ENCODE results near the gene RARS1.
A peak's percentile ranks its signal among the peaks of the same experiment; 100 is the strongest.

RARS1 gene

GRCh38 chr5:168486136-168486879, at the start of gene RARS1:
Gene RARS1, plus strand, starts transcription at chr5:168486471. Its CDS starts 28 bp downstream, at chr5:168486499.
- DNase-seq, result peak; percentile 32

GRCh38 chr5:168438349-168438748, 47.9 kb upstream of the RARS1 start:
- DNase-seq, result no peak

- DNase-seq, result no peak
Measured at GRCh38 chr5:168443533-168443932, 42.7 kb upstream of the RARS1 start.

- DNase-seq, result no peak
Measured at GRCh38 chr5:168443950-168444700, 42.1 kb upstream of the RARS1 start.

- no peak for DNase-seq
Measured at GRCh38 chr5:168446983-168447619, 39.2 kb upstream of the RARS1 start.

GRCh38 chr5:168447808-168448207, 38.5 kb upstream of the RARS1 start:
- no peak for DNase-seq

GRCh38 chr5:168449166-168449565, 37.1 kb upstream of the RARS1 start:
- DNase-seq, result no peak

- no peak for DNase-seq
Measured at GRCh38 chr5:168451565-168451964, 34.7 kb upstream of the RARS1 start.

- DNase-seq, result no peak
Measured at GRCh38 chr5:168455201-168455600, 31.1 kb upstream of the RARS1 start.

- no peak for DNase-seq
Measured at GRCh38 chr5:168457542-168457941, 28.7 kb upstream of the RARS1 start.

GRCh38 chr5:168460606-168461005, 25.7 kb upstream of the RARS1 start:
- DNase-seq, result no peak

GRCh38 chr5:168463081-168463480, 23.2 kb upstream of the RARS1 start:
- no peak for DNase-seq

GRCh38 chr5:168464214-168464613, 22.1 kb upstream of the RARS1 start:
- no peak for DNase-seq

- no peak for DNase-seq
Measured at GRCh38 chr5:168464641-168465040, 21.6 kb upstream of the RARS1 start.

- peak; percentile 78 for DNase-seq
Measured at GRCh38 chr5:168467755-168468330, 18.4 kb upstream of the RARS1 start.

- DNase-seq, result no peak
Measured at GRCh38 chr5:168468836-168469235, 17.4 kb upstream of the RARS1 start.

- no peak for DNase-seq
Measured at GRCh38 chr5:168469816-168470215, 16.5 kb upstream of the RARS1 start.

GRCh38 chr5:168471785-168472184, 14.5 kb upstream of the RARS1 start:
- no peak for DNase-seq

- no peak for DNase-seq
Measured at GRCh38 chr5:168472329-168472728, 13.9 kb upstream of the RARS1 start.

- peak; percentile 5 for DNase-seq
Measured at GRCh38 chr5:168474319-168474718, 12.0 kb upstream of the RARS1 start.

- DNase-seq, result no peak
Measured at GRCh38 chr5:168477060-168477459, 9.2 kb upstream of the RARS1 start.

GRCh38 chr5:168479166-168479565, 7.1 kb upstream of the RARS1 start:
- no peak for DNase-seq

- no peak for DNase-seq
Measured at GRCh38 chr5:168480601-168481000, 5.7 kb upstream of the RARS1 start.

All from NCI-H524 treated with DMSO at 0.1 percent for 48 hours (cell line).